Astrocyte of the cerebellum (primary cell): ENCODE measurements around the gene ZNF554.

Experiments used
- DNase-seq: peaks from one replicate; pipeline ENCODE4 v3.0.0-alpha.2; 2011; ENCODE audit warnings: low read depth
- H3K4me3 ChIP-seq: 2 replicates; pipeline ENCODE4 v1.5.1; 2011; ENCODE audit warnings: mild to moderate bottlenecking, low read depth, low read length, moderate library complexity
- in situ Hi-C: cut with HindIII; loops from 2 replicates; pipeline ENCODE4 v1.10.0; 2017; ENCODE audit warnings: low sequenced_read_pairs
- TF ChIP-seq, protein P1 (sequence below): IDR thresholded peaks from 2 replicates; pipeline ENCODE4 v1.5.1; 2012; ENCODE audit warnings: low read length, low read depth, moderate library complexity, mild to moderate bottlenecking; ENCODE audit errors: missing control alignments

ZNF554 gene

DNA sequence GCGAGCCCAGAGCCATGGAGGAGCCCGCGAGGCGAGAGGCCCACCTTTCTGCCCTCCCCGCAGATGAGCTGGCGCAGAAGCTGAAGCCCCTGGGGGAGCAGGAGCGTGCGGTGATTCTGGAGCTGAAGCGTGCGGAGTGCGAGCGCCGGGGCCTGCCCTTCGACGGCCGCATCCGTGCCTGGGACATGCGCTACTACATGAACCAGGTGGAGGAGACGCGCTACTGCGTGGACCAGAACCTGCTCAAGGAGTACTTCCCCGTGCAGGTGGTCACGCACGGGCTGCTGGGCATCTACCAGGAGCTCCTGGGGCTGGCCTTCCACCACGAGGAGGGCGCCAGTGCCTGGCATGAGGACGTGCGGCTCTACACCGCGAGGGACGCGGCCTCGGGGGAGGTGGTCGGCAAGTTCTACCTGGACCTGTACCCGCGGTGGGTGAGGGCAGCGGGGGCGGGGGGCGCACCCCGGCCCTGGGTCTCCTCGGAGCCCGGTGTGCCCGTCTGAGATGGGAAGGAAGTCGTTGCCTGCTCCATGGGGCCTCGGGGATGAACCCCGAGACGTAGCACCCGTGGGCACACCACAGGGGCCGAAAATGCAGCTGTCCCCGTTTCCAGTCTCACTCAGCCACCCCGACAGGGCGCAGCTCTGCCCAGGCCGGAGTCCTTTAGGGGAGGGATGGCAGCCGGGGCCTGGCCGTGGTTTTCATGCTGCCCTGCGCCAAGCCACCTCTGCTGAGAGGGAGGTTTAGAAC, 12.1 kb upstream of the ZNF554 start:
- no peak overlapping the region for H3K4me3 ChIP-seq
- TF ChIP-seq, protein P1, sequence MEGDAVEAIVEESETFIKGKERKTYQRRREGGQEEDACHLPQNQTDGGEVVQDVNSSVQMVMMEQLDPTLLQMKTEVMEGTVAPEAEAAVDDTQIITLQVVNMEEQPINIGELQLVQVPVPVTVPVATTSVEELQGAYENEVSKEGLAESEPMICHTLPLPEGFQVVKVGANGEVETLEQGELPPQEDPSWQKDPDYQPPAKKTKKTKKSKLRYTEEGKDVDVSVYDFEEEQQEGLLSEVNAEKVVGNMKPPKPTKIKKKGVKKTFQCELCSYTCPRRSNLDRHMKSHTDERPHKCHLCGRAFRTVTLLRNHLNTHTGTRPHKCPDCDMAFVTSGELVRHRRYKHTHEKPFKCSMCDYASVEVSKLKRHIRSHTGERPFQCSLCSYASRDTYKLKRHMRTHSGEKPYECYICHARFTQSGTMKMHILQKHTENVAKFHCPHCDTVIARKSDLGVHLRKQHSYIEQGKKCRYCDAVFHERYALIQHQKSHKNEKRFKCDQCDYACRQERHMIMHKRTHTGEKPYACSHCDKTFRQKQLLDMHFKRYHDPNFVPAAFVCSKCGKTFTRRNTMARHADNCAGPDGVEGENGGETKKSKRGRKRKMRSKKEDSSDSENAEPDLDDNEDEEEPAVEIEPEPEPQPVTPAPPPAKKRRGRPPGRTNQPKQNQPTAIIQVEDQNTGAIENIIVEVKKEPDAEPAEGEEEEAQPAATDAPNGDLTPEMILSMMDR, result no peak
- no peak for DNase-seq
- in situ Hi-C loops, result no loop called here

GRCh38 chr19:2808129-2808941, 11.3 kb upstream of the ZNF554 start:
- TF ChIP-seq, protein P1, result no peak
- in situ Hi-C loops, result no loop called here
- H3K4me3 ChIP-seq, result no peak overlapping the region
- no peak for DNase-seq

DNA sequence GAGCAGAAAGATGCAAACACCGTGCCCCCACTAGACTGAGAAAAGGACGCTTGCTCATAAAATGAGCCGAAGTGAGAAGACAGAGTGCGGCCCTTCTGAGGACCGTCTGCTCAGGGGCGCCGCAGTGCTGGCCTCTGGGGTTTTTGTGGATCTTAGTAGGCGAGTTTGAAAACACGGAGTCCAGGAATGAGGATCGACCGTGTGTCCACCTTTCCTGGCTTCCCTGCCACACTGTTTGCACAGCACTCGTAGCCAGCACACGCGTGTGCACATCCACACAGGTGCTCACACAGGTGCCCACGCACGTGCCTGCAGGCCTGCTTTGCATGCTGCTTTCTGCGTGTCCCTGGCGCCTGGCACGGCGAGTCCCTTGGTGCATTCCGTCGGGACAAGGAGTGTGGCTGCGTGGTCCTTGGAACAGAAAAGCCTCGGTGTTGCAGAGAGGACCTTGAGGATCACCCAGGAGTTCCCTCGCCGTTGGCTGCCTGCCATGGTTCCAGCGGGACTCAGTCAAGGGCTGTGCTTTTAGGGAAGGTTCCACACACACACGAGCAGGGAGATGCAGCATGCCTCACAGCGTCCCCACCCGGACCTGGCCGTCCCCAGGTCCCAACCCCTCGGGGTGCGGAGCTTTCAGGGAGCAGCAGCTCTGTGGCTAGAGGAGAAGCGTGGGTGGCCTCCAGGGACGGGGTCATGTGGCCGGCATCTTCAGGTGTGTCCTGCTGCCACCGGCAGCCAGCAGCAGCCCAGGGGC, 10.1 kb upstream of the ZNF554 start:
- H3K4me3 ChIP-seq, result no peak overlapping the region
- no peak for DNase-seq
- TF ChIP-seq, protein P1, result no peak
- in situ Hi-C loops, result no loop called here

DNA sequence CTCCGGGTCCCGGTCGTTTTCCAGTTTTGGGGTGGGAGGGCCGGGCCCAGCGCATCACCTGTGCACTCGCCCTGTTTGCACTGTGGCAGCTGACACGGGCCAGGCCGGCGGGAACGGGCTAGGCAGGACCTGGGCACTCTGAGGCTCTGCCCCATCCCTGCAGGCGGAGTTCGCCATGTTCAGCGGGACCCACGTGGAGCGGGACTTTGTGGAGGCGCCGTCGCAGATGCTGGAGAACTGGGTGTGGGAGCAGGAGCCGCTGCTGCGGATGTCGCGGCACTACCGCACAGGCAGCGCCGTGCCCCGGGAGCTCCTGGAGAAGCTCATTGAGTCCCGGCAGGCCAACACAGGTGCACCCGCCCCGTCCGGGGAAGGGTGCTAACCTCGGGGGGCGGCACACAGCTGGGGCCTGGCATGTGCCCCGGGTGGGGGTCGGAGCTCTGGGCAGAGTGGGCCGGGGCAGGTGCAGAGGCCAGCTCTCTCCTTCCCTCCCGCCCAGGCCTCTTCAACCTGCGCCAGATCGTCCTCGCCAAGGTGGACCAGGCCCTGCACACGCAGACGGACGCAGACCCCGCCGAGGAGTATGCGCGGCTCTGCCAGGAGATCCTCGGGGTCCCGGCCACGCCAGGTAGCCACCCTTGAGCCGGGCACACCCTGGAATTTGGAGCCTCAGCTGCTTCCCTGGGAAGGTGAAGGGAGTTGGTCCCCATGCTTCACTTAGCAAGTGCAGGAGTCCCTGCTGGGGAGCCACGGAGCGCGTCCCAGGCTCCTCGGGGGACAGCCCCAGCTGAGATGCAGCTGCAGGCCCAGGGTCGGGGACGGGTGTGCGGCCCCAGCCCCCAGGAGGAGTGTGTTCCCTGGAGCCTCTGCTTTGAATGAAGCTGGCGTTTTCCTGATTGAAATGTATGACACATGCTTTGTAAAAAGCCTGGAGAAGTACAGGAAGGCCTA, 9.3 kb upstream of the ZNF554 start:
- no peak overlapping the region for H3K4me3 ChIP-seq
- DNase-seq, result no peak
- TF ChIP-seq, protein P1, result no peak
- in situ Hi-C loops, result no loop called here

GRCh38 chr19:2811221-2811722, 8.4 kb upstream of the ZNF554 start:
- TF ChIP-seq, protein P1, result no peak
- no peak for DNase-seq
- in situ Hi-C loops, result no loop called here
- no peak overlapping the region for H3K4me3 ChIP-seq
